GM18870 (cell line): Measurements from ENCODE around the gene PPP4R4.

ENCODE experiments used
- ATAC-seq: cut with Tn5 transposase; IDR thresholded peaks from one replicate; pipeline ENCODE4 v1.9.1; 2021; ENCODE audit warnings: moderate library complexity; ENCODE audit not compliant: unreplicated experiment

The PPP4R4 gene

DNA sequence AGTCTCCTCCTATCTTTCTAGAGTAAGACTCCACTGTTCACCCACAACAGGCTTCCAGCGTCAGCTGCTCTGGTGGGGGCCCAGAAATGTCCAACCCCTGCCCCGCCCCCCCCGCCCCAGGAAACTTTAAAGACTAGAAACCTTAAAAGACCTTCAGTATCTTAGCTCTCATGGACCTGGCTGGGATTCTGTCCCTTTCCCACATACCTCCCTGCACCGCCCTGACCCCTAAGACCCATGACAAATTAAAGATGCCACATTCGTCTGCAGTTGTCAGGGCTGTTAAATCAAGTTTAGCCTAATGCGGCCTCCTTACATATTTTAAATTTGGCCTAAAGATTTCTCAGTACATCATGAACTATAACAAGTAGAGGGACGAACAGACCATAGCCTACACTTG, 129.0 kb downstream of the PPP4R4 start:
- ATAC-seq, result no peak

- ATAC-seq, result no peak
Observed at GRCh38 chr14:94304243-94304642, 130.1 kb downstream of the PPP4R4 start.

DNA sequence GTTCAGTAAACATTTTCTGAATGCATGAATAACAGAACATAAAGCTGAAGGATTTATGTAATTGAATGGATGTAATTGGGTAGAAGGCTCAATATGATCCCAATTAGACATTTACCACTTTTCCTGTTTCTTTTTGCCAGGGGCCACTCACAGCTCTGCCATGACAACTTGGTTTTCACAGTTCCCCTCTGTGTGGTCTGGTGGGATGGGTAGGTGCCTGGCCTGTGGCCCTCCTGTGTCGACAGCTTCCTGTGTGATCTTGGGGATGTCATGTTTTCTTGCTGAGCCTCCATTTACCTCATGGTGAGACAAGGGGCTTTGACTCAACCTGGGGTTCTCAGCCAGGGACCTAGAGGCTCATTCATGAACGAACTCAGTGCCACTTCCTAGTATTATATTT, 131.5 kb downstream of the PPP4R4 start:
- no peak for ATAC-seq

DNA sequence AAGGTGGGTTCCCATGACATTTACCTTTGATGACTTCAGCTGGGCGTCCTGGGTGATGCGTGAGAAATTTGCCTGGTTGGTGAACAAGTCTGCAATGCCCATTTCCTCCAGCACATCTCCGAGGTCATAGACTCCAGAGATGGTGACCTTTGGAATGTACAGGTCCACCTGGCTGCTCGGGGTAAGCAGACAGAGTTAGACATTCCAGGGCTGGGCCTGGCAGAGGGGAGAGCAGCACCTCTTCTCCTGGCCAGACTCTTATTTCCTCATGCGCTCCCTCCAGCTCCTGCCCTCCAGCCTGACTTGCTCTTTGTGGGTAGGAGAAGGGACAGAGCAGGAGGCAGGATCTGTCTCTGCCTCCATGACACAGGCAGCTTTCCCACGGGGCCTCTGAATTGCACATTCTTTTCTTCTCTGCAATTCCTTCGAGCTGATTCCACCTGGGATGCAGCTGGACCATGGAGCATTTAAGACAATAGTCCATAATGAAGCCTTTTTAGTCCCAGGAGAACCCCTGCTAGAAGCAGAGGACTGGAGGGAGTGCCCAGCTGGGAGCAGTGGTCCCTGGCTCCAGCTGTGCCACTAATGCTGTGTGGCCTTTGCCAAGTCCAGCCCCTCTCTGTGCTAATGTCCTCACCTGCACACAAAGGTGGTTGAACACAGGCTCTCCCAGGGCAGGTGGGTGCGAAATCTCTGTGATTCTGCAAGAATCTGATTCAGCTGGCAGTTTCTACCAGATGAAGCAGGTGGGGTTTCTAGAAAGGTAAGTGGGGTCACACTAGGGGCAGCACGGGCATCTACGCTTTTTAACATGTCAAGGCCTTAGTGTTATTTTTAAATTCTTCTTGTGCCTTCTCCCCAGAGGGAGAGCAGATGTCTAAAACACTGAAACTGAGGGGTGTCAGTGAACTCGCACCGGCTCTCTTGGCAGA, 132.2 kb downstream of the PPP4R4 start:
- no peak for ATAC-seq

DNA sequence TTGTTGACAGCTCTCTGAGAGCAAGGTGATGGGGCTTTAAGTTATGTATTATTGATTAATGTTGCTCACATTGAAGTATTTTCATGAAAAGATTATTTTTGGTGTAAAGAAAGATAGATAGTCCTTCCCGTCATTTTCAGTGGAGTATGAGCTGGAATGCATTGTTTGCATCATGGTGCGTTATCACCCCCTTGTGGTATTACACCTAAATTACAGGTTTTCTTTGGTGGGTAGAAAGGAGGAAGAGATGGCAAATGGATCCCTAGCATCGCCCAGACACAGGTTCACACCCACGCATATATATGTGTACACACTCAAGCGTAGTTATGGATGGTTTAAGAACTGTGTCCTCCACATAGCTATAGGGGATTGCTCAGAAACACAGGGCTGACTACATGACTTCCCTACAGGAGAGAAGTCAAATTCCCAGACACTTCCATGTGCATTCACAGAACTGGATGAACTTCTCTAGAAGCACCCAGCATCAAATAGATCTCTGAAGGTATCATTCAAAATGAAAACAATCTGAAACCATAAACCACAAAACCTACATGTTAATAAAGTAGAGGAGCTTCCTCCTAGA, 133.4 kb downstream of the PPP4R4 start:
- ATAC-seq, result no peak

DNA sequence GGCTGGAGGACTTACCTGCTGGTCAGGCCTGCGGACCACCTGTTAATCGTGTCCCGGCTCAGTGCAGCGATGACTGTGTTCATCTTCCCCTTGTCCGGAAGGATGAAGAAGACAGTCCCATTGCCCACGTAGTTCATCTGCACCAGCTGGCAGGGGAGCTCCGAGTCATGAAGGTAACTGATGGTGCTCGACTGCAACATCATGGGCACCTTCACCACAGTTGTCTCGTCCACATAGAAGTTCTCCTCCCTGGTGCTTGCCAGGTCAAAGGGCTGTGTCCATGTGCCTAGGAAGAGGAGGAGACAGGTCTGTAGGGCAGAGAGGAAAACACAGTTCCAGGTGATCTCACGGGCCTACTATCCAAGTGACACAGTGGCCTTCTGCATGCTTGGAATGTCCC, 135.6 kb downstream of the PPP4R4 start:
- no peak for ATAC-seq

DNA sequence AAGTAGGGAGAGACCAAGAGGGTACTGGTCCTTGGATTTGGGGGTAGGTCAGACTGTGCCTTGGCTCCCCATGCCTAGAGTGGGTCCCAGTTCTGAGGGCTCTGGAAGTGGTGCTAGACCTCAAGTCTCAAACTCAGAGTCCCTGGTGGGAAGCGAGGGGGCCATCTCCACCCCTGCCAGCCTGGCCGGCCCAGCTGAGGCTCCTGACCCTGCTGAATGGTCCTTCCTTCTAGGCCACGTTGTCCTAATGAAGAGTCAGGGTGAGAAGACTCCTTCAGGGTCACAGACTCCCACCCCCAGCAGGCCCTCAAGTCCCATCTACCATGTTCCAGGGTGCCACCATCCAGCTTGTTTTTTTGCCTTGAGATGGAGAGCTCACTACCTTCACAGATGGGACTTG, 136.1 kb downstream of the PPP4R4 start:
- no peak for ATAC-seq

- ATAC-seq, result no peak
Observed at GRCh38 chr14:94312481-94313246, 138.5 kb downstream of the PPP4R4 start.

GRCh38 chr14:94313991-94314655, 140.0 kb downstream of the PPP4R4 start:
- ATAC-seq, result no peak

DNA sequence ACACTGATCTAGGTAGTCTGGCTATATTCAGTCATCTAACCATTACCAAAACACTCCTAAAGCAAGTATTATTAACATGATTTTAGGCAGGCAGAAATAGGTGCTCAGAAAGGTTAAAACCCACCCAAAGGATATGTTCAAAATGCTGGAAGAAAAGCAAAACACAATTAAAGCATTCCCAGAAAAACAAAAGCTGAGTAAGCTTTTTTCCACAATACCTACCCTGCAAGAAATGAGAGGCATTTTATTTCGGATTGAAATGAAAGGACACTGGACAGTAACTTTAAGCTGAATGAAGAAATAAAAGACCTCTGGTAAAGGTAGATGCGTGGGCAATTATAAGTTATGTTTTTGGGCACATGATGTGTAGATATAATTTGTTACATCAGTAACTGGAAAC, 140.8 kb downstream of the PPP4R4 start:
- no peak for ATAC-seq

- ATAC-seq, result no peak
Observed at GRCh38 chr14:94316692-94317091, 142.6 kb downstream of the PPP4R4 start.

- ATAC-seq, result no peak
Observed at GRCh38 chr14:94317259-94317658, 143.1 kb downstream of the PPP4R4 start.

DNA sequence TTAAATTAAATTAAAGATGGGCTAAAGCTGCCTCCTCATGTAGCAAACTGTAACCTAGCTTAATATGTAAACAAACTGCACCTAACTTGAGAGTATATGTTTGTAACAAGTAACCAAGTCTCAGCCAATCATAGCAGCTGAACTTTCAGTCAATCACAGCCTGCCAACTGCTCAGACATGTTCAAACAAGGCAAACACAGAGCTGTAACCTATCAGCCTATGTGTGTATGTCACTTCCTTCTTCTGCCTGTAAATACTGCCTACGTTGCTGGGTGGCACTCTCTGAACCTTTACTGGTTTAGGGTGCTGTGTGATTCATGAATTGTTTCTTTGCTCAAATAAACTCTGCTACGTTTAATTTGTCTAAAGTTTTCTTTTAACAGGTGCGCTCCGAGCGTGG, 146.1 kb downstream of the PPP4R4 start:
- no peak for ATAC-seq

DNA sequence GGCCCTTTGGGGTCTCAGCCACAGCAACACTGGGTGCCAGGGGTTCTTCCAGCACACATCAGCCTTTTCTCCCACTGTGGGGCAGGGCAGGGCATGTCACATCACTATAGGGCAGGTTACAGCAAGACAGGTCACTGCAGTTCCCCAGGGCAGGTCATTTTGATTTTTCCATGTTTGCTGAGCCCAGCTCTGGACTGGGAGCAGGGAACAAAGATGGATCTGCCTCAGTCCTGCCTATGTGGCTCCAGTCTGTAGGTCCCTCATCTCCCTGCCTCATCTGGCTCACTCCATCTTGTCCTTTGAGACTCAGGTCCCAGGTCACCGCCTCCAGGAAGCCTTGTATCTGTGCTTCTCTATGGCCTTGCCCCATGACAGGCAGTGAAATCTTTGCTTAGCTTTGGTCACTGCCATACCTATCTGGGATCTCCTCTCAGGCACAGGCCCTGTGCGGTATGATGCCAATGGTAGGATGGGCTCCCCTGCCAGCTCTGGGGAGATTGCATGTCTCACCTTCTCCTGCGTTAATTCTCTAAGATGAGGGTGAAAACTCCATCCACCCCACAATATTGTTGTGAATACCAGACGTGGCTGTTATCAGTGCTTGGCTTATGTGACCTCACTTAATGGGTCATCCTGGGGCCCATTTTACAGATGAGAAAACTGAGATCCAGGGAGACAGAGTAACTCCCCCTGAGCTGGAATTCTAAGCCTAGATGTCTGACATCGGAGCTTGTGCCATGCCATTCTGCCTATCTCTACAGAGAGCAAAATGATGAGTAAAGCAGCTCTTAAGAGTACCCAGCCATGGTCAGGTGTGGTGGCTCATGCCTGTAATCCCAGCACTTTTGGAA, 147.5 kb downstream of the PPP4R4 start:
- no peak for ATAC-seq

GRCh38 chr14:94322648-94323570, 148.8 kb downstream of the PPP4R4 start, which contains the start of gene SERPINA6:
SERPINA6 (minus strand) TSS chr14:94323336; CDS start chr14:94314648, 8,688 bp downstream.
- ATAC-seq, result no peak

DNA sequence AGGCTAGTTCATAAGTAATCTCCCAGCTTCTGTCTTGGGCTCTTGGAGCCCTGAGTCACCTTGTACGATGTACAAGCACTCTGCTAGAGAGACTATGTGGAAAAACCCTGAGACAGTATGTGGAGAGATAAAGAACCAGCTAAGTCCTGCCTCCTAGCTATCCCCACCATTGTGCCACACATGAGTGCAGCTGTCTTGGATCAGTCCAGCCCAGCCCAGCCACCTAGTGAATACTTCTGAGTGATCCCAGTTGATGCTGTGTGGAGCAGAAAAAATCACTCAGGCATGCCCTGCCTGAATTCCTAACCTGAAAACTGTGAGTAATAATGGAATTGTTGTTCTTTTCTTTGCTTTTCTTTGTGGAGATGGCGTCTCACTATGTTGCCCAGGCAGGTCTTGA, 154.1 kb downstream of the PPP4R4 start:
- no peak for ATAC-seq
